Neural crest cell (in vitro differentiated cells): ENCODE data around the gene FKRP. TPM values are rescaled to one million over a fixed set of nuclear protein-coding genes. Genes with fewer than 3 reads are reported as not detected.
A peak's percentile ranks its signal among the peaks of the same experiment; 100 is the strongest.
"Not testable (repeated sequence)": the region's sequence is repeated elsewhere in the genome, so short reads cannot be mapped to it uniquely, and the experiment has no call there.

ENCODE experiments used
- DNase-seq: peaks from one replicate; pipeline ENCODE4 v3.0.0; 2021; ENCODE audit warnings: low read depth, mixed read lengths, low spot score
- H3K27ac Mint-ChIP-seq: one replicate; pipeline ENCODE4 v1.8.0; 2021; ENCODE audit warnings: mild to moderate bottlenecking, mixed read lengths; ENCODE audit not compliant: unreplicated experiment
- H3K27me3 Mint-ChIP-seq: 2 replicates; pipeline ENCODE4 v1.8.0; 2021; ENCODE audit warnings: low read depth, mild to moderate bottlenecking, mixed read lengths
- H3K36me3 Mint-ChIP-seq: 2 replicates; pipeline ENCODE4 v1.8.0; 2021; ENCODE audit warnings: low read depth, mild to moderate bottlenecking, mixed read lengths
- H3K4me1 Mint-ChIP-seq: 2 replicates; pipeline ENCODE4 v1.8.0; 2021; ENCODE audit warnings: mixed read lengths
- H3K4me3 Mint-ChIP-seq: one replicate; pipeline ENCODE4 v1.8.0; 2021; ENCODE audit warnings: mild to moderate bottlenecking, mixed read lengths
- H3K9me3 Mint-ChIP-seq: 2 replicates; pipeline ENCODE4 v1.8.0; 2021; ENCODE audit warnings: mixed read lengths
- CTCF ChIP-seq: fragments of 200-600 bp; sonication (generic); conservative IDR thresholded peaks from 2 replicates; pipeline ENCODE4 v1.5.0; 2021; ENCODE audit warnings: antibody characterized with exemption, mild to moderate bottlenecking
- total RNA-seq: library from RNA; stranded (reverse); gene quantifications from 2 replicates; pipeline ENCODE4 v1.2.1, GENCODE V29; 2021

FKRP gene
- total RNA-seq, 1 donor from 2014 or later: 38.6 TPM

GRCh38 chr19:46789371-46789770 is 43.5 kb downstream of the FKRP start:
- no peak for TF ChIP-seq CTCF
- Mint-ChIP-seq H3K4me3 (peak overlapping the region; percentile 73), H3K27me3 (peaks cover 3% of the 10 kb centered on the region), H3K27ac (no peak overlapping the region), H3K9me3 (no peaks in the 10 kb centered on the region), H3K36me3 (peaks cover 6% of the 10 kb centered on the region), H3K4me1 (peaks cover 40% of the 10 kb centered on the region)
- DNase-seq: no peak

GRCh38 chr19:46791944-46792343 is 46.1 kb downstream of the FKRP start:
- H3K9me3 Mint-ChIP-seq: no peaks in the 10 kb centered on the region
- DNase-seq: no peak
- peaks cover 19% of the 10 kb centered on the region for H3K4me1 Mint-ChIP-seq
- H3K27ac Mint-ChIP-seq: no peak overlapping the region
- no peak overlapping the region for H3K4me3 Mint-ChIP-seq
- no peak for TF ChIP-seq CTCF
- peaks cover 3% of the 10 kb centered on the region for H3K27me3 Mint-ChIP-seq
- no peaks in the 10 kb centered on the region for H3K36me3 Mint-ChIP-seq

- no peak for DNase-seq
- Mint-ChIP-seq H3K9me3 (no peaks in the 10 kb centered on the region), H3K36me3 (no peaks in the 10 kb centered on the region), H3K27me3 (no peaks in the 10 kb centered on the region), H3K4me1 (peaks cover 7% of the 10 kb centered on the region), H3K4me3 (no peak overlapping the region), H3K27ac (no peak overlapping the region)
- TF ChIP-seq CTCF: no peak
Measured at GRCh38 chr19:46797881-46798280, 52.0 kb downstream of the FKRP start.

- Mint-ChIP-seq H3K4me1 (peaks cover 7% of the 10 kb centered on the region), H3K27ac (no peak overlapping the region), H3K27me3 (no peaks in the 10 kb centered on the region), H3K4me3 (no peak overlapping the region), H3K36me3 (no peaks in the 10 kb centered on the region), H3K9me3 (no peaks in the 10 kb centered on the region)
- TF ChIP-seq CTCF: no peak
- no peak for DNase-seq
Measured at GRCh38 chr19:46798713-46799112, 52.9 kb downstream of the FKRP start.

GRCh38 chr19:46802152-46802551 is 56.3 kb downstream of the FKRP start:
- no peak for TF ChIP-seq CTCF
- H3K4me3 Mint-ChIP-seq: no peak overlapping the region
- DNase-seq: no peak
- no peaks in the 10 kb centered on the region for H3K27me3 Mint-ChIP-seq
- H3K27ac Mint-ChIP-seq: peak overlapping the region; percentile 27
- H3K9me3 Mint-ChIP-seq: no peaks in the 10 kb centered on the region
- H3K36me3 Mint-ChIP-seq: no peaks in the 10 kb centered on the region
- peaks cover 7% of the 10 kb centered on the region for H3K4me1 Mint-ChIP-seq

- Mint-ChIP-seq H3K4me1 (peaks cover 7% of the 10 kb centered on the region), H3K27ac (no peak overlapping the region), H3K27me3 (no peaks in the 10 kb centered on the region), H3K9me3 (no peaks in the 10 kb centered on the region), H3K36me3 (no peaks in the 10 kb centered on the region), H3K4me3 (no peak overlapping the region)
- no peak for DNase-seq
- no peak for TF ChIP-seq CTCF
Measured at GRCh38 chr19:46803555-46803954, 57.7 kb downstream of the FKRP start.

- not testable (repeated sequence) for H3K36me3 Mint-ChIP-seq, H3K27ac Mint-ChIP-seq
Measured at GRCh38 chr19:46804432-46804831, 58.6 kb downstream of the FKRP start.

More at GRCh38 chr19:46804432-46804831, 58.6 kb downstream of the FKRP start:
- H3K4me1 Mint-ChIP-seq, H3K9me3 Mint-ChIP-seq, DNase-seq, H3K27me3 Mint-ChIP-seq, H3K4me3 Mint-ChIP-seq: not testable (repeated sequence)
